ENCODE results near the gene GLCCI1.
A peak's percentile ranks its signal among the peaks of the same experiment; 100 is the strongest.
"Not testable (repeated sequence)": the region's sequence is repeated elsewhere in the genome, so short reads cannot be mapped to it uniquely, and the experiment has no call there.

The GLCCI1 gene

GRCh38 chr7:8035647-8036518 is 67.3 kb downstream of the GLCCI1 start:
- DNase-seq (ENCODE audit: low read depth in 2 of 2), result peak; percentile 55 to 59
- TF ChIP-seq CTCF (IDR thresholded peaks at IDR 0.05; ENCODE audit: low read depth, low read length), result peak; percentile 57
- no peak overlapping the region for H3K4me3 ChIP-seq (replicated peaks in 1 of 2; ENCODE audit: low read depth in 2 of 2, low read length in 2 of 2)

GRCh38 chr7:8037151-8037550 is 68.6 kb downstream of the GLCCI1 start:
- H3K4me3 ChIP-seq (replicated peaks in 1 of 2; ENCODE audit: low read depth in 2 of 2, low read length in 2 of 2), result no peak overlapping the region
- TF ChIP-seq CTCF (IDR thresholded peaks at IDR 0.05; ENCODE audit: low read depth, low read length), result no peak
- DNase-seq (ENCODE audit: low read depth in 2 of 2), result peak in 1 of 2 donors; percentile 28

- TF ChIP-seq CTCF (IDR thresholded peaks at IDR 0.05; ENCODE audit: low read depth, low read length), result no peak
- no peak overlapping the region for H3K4me3 ChIP-seq (replicated peaks in 1 of 2; ENCODE audit: low read depth in 2 of 2, low read length in 2 of 2)
- no peak for DNase-seq (ENCODE audit: low read depth in 2 of 2)
Observed at GRCh38 chr7:8040768-8041369, 72.3 kb downstream of the GLCCI1 start.

GRCh38 chr7:8042796-8043535 is 74.4 kb downstream of the GLCCI1 start:
- TF ChIP-seq CTCF (IDR thresholded peaks at IDR 0.05; ENCODE audit: low read depth, low read length), result no peak
- H3K4me3 ChIP-seq (replicated peaks in 1 of 2; ENCODE audit: low read depth in 2 of 2, low read length in 2 of 2), result no peak overlapping the region
- DNase-seq (ENCODE audit: low read depth in 2 of 2), result peak in 1 of 2 donors; percentile 48

- no peak overlapping the region for H3K4me3 ChIP-seq (replicated peaks in 1 of 2; ENCODE audit: low read depth in 2 of 2, low read length in 2 of 2)
- peak in 1 of 2 donors; percentile 11 for DNase-seq (ENCODE audit: low read depth in 2 of 2)
Observed at GRCh38 chr7:8044761-8045430, 76.3 kb downstream of the GLCCI1 start.

GRCh38 chr7:8048067-8048466 is 79.5 kb downstream of the GLCCI1 start:
- not testable (repeated sequence) for DNase-seq (ENCODE audit: low read depth in 2 of 2); H3K4me3 ChIP-seq (replicated peaks in 1 of 2; ENCODE audit: low read depth in 2 of 2, low read length in 2 of 2)

More at GRCh38 chr7:8044761-8045430, 76.3 kb downstream of the GLCCI1 start:
- no peak for TF ChIP-seq CTCF (IDR thresholded peaks at IDR 0.05; ENCODE audit: low read depth, low read length)

Data from cardiac fibroblast (primary cell).